Measurements from ENCODE around the gene MYT1. TPM values are rescaled to one million over a fixed set of nuclear protein-coding genes. Genes with fewer than 3 reads are reported as not detected.
"Not testable (repeated sequence)": the region's sequence is repeated elsewhere in the genome, so short reads cannot be mapped to it uniquely, and the experiment has no call there.

Gene MYT1
- total RNA-seq, 2 donors from 2014 or later = 0.99 TPM; not detected in 1

GRCh38 chr20:64119301-64119680 is 45.0 kb upstream of the MYT1 start:
- TF ChIP-seq CTCF (IDR thresholded peaks at IDR 0.05) = no peak
- TF ChIP-seq POLR2A (IDR thresholded peaks at IDR 0.05) = no peak
- peaks cover 0 to 7% of the 10 kb centered on the region in 2 donors for H3K27me3 ChIP-seq
- DNase-seq (no peak), ATAC-seq (no peak)
- H3K27ac ChIP-seq = no peak overlapping the region
- H3K4me1 ChIP-seq = peaks cover 8% of the 10 kb centered on the region
- no peaks in the 10 kb centered on the region for H3K36me3 ChIP-seq (replicated peaks in 1 of 2; ENCODE audit: insufficient read depth in 1 of 2, low read depth in 2 of 2)
- 74 to 77% methylated on average over 4 to 8 of the region's 8 CpGs for WGBS, 2 donors
- H3K4me3 ChIP-seq = no peak overlapping the region
- intact Hi-C loops (cut with DNase I) = loop anchor here (5.0 kb wide), 1 partner anchor 82 kb away; the partner anchor contains the start of gene C20orf204
- H3K9me3 ChIP-seq = no peaks in the 10 kb centered on the region

- intact Hi-C loops (cut with DNase I) = loop anchor here (5.0 kb wide), 1 partner anchor 83 kb away; the partner anchor contains the start of gene C20orf204
- H3K9me3 ChIP-seq = no peaks in the 10 kb centered on the region
- H3K36me3 ChIP-seq (replicated peaks in 1 of 2; ENCODE audit: insufficient read depth in 1 of 2, low read depth in 2 of 2) = no peaks in the 10 kb centered on the region
- 34 to 56% methylated on average over 4 to 13 of the region's 14 CpGs for WGBS, 2 donors
- peaks cover 0 to 7% of the 10 kb centered on the region in 2 donors for H3K27me3 ChIP-seq
- H3K4me3 ChIP-seq = no peak overlapping the region
- no peak for TF ChIP-seq POLR2A (IDR thresholded peaks at IDR 0.05)
- TF ChIP-seq CTCF (IDR thresholded peaks at IDR 0.05) = no peak
- peak in 1 of 4 donors; percentile 10 for DNase-seq
- peak; percentile 5 for ATAC-seq
- H3K4me1 ChIP-seq = peaks cover 8% of the 10 kb centered on the region
- H3K27ac ChIP-seq = no peak overlapping the region
Observed at GRCh38 chr20:64119681-64120341, 44.4 kb upstream of the MYT1 start.

GRCh38 chr20:64121586-64121985 is 42.7 kb upstream of the MYT1 start:
- Histone ChIP-seq H3K9me3 (no peaks in the 10 kb centered on the region), H3K36me3 (replicated peaks in 1 of 2; ENCODE audit: insufficient read depth in 1 of 2, low read depth in 2 of 2) (no peaks in the 10 kb centered on the region), H3K27me3 (peaks cover 0 to 7% of the 10 kb centered on the region in 2 donors), H3K27ac (no peak overlapping the region), H3K4me3 (no peak overlapping the region), H3K4me1 (peaks cover 8% of the 10 kb centered on the region)
- intact Hi-C loops (cut with DNase I) = no loop called here
- 63 to 70% methylated on average over 12 of the region's 12 CpGs for WGBS, 2 donors
- no peak for ATAC-seq
- DNase-seq = peak in 1 of 4 donors; percentile 2
- TF ChIP-seq POLR2A (IDR thresholded peaks at IDR 0.05) = no peak
- no peak for TF ChIP-seq CTCF (IDR thresholded peaks at IDR 0.05)

GRCh38 chr20:64122927-64123326 is 41.3 kb upstream of the MYT1 start:
- H3K9me3 ChIP-seq; H3K4me1 ChIP-seq; DNase-seq; H3K27ac ChIP-seq; H3K36me3 ChIP-seq (replicated peaks in 1 of 2; ENCODE audit: insufficient read depth in 1 of 2, low read depth in 2 of 2); H3K4me3 ChIP-seq; H3K27me3 ChIP-seq; intact Hi-C loops (cut with DNase I); ATAC-seq: not testable (repeated sequence)
- 63 to 70% methylated on average over 11 of the region's 11 CpGs for WGBS, 2 donors

- H3K27ac ChIP-seq; intact Hi-C loops (cut with DNase I); H3K4me3 ChIP-seq; ATAC-seq; DNase-seq; H3K9me3 ChIP-seq; H3K36me3 ChIP-seq (replicated peaks in 1 of 2; ENCODE audit: insufficient read depth in 1 of 2, low read depth in 2 of 2); H3K27me3 ChIP-seq; H3K4me1 ChIP-seq: not testable (repeated sequence)
- WGBS, 2 donors = 67 to 68% methylated on average over 11 of the region's 11 CpGs
Observed at GRCh38 chr20:64123517-64123916, 40.7 kb upstream of the MYT1 start.
